HTR-8/SVneo (cell line): ENCODE results near the gene BDH2.
A peak's percentile ranks its signal among the peaks of the same experiment; 100 is the strongest.

ENCODE experiments used
- DNase-seq: peaks from one replicate; pipeline ENCODE4 v3.0.0; 2011; ENCODE audit warnings: low spot score, mixed read lengths; ENCODE audit not compliant: insufficient read length
- FAIRE-seq: peaks from 2 replicates; lab custom pipeline; 2011; peaks lifted over from hg19 to GRCh38; lab: Jason Lieb, UNC

The BDH2 gene

DNA sequence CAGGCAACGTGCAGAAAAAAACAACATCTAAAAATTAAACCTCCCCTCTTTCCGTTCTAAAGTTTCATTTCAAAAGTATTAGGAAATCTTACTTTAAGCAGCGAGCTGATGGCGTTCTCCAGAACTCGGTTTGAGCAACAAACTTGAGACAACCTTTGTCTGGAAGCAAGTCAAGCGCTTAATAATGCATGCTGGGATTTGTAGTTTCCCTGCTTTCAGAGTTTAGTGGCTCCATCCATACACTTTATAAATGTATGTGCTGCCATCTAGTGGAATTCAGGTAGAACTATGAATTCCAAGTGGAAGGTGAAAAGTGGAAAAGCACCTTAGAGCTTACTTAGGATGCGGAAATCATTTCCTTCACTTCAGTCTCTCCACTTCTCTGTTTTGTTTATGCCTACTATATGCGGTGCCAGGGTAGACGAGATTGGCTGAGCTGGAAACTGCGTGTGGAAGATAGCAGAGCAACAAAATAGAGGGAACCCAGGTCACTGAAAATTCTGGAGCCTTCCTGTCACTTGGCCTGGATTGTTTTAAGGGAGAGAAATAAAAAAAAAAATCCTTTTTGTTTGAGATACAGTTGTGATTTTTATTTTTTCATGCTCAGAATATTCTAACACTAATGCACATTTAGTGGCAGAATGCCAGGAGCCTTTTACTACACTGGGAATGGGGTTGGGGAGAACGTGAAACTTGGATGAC lies at the start of gene BDH2:
Gene BDH2, minus strand, starts transcription at position 144 of the 702 bp plus-strand sequence. CDS start 3,580 bp downstream, outside the sequence.
- peak; percentile 71 for DNase-seq
- FAIRE-seq = no peak

DNA sequence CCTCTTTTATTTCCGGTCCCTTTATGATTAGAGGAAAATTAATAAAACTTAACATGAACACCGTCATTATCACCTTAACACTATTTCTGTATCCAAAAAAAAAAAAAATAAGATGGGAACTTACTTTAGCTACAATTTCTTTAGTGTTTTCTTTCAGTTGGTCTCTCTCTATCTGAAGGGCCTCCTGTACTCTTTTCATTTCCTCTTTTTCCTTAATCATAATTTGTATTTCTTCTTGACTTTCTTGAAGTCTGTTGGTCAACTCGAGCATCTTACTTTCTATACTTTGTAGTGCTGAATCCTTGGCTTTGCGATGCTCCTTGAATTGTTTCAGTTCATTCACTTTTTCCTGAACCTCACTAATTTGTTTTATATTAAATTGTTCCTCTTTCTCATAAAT lies 45.3 kb upstream of the BDH2 start:
- FAIRE-seq = no peak
- no peak for DNase-seq

DNA sequence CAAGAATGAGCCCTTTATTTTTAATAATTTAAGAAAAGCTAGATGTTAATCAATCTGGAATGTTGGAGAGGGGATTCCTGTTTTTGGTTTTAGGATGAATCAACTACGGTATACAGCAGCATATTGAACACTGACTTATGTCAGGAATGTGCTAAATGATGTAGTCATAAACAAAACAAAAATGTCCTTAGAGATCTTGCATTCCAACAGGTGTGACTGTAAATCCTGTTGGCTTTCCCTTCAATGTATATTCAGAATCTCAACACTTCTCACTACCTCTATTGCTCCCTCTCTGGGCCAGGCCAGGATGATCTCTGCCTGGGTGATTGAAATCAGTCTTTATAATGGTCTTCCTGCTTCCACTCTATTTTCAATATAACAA lies 37.8 kb upstream of the BDH2 start:
- FAIRE-seq = no peak
- DNase-seq = no peak

DNA sequence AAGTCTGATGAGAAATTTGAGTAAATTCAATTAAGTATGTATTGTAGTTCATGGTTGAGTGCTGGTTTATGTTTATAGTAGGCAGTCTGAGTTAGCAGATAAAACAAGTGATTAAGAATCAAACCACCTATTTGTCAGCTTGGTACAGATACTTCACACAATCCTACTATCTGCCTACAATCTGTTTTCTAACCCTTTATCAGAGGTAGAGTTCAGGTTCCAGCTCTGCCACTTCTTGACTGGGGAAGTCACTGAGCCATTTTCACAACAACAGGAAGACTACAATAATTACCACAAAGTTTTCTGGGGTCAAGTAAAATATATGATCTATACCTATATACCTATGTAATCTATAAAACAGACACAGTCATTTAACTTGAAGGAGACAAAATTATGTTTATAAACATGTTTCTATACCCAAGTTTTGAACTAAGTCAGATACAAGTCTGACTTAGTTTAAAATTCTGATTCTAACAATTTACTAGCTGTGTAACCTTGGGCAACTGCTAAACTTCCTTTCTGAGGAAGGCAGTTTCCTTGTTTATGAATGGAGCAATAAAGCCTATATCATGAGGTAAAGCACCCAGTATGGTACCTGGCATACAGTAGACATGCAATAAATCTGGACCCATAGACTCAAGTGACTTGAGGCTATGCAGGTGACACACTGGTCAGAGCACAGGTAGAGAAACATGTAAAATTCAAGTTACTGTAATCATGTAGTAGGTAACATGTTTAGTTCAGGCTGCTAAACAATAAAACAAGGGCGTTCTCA lies 37.2 kb upstream of the BDH2 start:
- no peak for FAIRE-seq
- DNase-seq = no peak

DNA sequence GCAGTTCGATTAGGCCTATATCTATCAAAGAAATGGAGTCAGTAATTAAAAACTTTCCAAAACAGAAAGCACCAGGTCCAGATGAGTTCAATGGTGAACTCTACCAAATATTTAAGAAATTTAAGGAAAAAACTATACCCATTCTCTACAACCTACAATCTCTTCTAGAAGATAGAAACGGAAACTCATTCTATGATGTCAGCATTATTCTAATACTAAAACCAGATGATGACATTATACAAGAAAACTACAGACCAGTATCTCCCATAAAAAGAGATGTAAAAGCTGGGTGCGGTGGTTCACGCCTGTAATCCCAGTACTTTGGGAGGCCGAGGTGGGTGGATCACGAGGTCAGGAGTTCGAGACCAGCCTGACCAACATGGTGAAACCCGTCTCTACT lies 29.5 kb upstream of the BDH2 start:
- FAIRE-seq = no peak
- no peak for DNase-seq

DNA sequence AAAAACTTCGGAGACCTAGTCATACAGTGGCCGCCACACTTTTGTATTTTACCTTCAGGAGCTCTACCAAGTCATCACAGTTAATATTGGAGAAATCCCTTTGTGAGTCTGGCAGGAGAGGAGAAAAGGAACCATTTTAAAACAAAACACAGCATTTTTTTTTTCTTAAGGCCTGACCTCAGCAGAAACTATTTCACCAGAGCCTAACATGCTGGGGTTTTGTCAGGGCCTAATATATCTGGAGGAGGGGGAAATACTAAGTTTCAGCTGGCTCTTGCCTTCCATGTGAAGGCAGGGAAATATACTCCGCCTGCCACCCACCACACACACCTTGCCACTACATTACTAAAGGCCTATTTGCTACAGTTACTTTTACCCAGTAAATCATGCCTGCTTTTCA lies 26.5 kb upstream of the BDH2 start:
- no peak for DNase-seq
- no peak for FAIRE-seq

DNA sequence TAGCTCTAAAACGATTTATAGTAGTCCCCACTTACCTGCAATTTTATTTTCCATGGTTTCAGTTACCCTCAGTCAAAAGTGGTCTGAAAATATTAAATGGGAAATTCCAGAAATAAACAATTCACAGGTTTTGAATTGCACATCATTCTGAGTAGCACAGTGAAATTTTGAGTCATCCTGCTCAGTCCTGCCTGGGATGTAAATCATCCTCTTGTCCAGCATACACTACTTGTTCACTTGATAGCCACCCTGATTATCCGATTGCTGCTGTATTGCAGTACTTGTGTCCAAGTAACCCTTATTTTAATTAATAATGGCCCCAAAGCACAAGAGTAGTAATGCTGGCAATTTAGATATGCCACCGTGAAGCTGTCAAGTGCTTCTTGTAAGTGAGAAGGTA lies 23.5 kb upstream of the BDH2 start:
- FAIRE-seq (no peak), DNase-seq (no peak)

DNA sequence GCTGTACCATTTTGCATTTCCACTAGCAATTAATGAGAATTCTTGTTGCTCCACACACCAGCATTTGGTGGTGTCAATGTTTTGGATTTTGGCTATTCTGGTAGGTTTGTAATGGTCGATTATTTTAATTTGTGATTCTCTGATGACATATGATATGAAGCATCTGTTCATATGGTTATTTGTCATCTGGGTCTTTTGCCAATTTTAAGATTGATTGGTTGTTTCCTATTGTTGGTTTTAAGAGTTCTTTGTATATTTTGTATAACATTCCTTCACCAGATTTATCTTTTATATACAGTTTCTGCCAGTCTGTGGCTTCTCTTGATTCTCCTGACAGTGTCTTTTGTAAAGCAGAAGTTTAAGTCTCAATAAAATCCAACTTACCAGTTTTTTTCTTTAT lies 18.5 kb upstream of the BDH2 start:
- FAIRE-seq (no peak), DNase-seq (no peak)

DNA sequence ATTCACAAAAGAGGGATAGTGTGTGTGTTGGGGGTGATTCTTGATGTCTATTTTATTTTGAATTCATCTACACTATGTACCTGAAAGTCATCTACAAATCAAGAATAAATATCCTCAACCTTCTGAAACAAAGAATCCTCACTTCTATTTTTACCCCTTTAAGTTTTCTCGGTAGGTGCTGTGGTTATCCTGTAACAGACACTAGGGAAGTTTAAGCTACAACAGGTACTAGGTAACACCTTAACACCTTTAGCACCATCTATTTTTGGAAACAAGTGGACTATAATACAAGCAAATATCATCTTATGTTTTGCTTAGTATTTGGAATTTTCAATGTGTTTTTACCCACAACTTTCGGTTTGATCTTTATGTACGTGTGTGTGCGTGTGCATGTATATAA lies 12.0 kb upstream of the BDH2 start:
- DNase-seq (no peak), FAIRE-seq (no peak)

DNA sequence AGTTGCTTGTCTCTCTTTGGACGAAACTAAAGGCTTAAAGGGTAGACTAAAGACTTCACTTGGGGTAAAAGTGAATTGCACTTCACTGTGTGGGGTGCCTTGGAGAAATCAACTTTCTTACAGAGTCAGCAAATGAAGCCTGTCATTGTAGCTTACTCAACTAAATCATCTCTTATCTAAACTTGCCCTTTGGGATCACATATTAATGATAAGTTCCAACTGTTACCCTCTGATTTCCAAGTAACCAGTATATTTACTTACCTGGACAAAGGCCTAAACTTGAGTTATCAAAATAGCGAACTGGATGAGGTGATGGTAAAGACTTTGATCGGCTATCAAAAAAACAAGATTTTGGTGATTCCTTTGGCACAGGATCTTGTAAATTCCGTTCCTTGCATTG lies 8.9 kb upstream of the BDH2 start:
- DNase-seq (no peak), FAIRE-seq (no peak)

DNA sequence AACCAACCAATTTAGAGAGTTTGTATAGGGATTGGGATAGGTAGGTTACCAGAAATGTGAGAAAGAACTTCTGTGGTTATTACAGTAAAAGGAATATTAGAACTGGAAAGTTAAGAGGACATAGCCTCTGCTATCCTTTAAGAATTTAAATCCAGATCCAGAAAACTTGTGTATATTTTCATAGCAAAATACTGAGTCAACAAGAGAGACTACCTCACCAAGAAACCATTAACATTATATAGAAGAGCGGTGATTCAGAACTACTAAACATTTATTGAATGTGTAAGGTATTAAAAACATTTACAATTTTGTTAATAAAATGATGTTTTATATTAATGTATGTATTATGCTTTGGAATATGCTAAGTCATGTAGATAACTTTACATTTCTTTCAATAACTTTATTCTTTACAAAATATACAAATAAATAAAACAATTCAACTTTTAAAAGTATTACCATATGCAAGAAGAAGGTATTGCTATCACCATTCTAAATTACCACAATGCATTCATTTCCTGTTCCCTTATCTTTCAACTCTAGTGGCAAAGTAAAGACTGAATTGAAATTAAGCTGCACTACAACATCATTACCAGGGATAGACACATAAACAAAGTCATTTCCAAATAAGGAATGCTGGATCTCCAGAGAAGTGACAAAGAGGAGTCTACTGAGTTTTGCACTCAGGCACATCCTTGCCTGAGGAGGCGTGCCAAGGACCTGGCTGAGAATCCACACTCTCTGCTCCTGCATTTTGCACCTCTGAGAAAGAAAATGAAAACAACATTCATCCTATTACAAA lies 6.1 kb upstream of the BDH2 start:
- FAIRE-seq (no peak), DNase-seq (no peak)

DNA sequence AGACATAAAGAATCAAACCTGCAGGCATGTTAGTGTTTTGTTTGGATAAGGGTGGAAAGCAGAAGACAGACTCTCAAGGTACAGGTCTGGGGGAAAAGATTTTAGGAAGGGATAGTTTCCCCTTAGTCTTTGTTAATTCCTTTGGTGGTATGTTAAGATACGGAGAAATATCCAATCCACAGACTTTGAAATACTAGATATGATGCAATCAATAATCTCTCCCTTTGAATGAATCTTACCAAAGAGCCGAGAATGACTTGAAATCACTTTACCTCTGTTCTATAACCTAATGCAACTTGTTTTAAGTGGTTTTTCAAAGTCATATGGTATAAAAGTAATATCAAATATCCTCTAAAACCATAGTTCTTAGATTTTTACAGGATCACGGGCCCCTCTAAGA lies 5.3 kb upstream of the BDH2 start:
- no peak for DNase-seq
- no peak for FAIRE-seq

DNA sequence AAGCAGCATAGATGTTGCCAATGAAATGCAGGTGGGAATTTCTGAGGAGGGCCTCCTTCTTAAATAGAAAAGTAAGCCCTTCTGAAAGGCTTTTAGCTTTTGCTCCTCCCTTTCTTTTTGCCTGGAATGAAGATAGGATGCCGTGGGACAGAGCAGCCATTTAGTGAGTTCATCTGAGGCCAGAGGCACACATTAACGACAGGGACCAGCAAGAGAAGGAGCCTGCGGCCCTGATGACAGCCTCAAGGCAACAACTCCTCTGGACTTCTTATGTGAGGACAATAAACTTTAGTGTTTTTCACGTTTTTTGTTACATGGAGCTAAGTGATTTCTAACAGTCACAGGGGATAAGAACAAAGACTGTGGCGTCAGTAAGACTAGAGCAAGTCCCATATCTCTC lies 1.1 kb upstream of the BDH2 start:
- FAIRE-seq = no peak
- no peak for DNase-seq

DNA sequence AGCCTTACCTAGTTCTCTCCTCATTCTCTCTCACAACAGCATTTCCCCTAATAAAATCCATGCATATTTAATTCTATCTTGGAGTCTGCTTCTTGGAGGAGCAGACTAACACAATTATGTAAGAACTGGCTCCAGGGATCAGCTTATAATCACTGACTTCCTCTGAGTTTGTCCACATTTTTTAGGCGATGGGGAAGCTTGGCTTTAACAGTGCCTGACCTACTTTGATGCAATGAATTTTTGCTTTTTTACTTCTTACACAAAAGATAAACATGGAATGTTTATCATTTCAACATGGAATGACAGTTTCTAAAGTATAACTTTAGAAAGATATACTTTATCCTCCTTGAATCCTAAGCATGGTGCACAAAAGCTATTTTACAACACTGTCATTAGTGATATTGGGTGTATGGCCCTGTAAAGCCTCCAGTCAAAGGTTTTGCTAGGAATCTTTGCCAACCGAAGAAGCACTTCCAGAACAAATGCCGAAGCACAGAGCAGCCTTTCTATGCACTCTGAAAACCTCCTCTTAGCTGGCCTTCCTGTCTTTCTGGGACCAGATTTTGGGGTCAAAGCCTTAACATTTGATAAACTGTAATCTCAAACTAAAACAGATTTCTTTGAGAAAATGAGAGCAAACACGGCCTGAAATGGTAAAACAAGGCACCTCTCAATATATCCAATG lies 736 bp downstream of the BDH2 start:
- FAIRE-seq (no peak), DNase-seq (no peak)

DNA sequence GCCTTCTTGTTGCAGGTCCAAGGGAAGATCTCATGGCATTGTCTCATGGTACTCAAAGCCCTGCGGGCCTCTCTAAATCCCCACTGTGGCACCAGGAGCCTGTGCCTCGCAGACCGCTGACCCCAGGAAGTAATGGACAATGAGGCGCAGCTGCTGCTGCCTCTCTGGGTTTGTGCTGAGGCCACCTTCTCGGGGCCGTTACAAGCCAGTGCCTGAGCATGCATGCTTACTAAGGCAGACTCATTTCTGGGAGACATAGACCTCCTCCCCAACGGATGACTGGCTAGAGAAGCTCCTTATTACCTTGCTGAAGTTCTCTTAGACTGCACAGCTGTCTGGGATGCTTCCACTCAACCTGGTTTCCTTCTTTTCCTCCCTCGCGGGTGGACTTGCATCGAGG lies 1.3 kb downstream of the BDH2 start:
- DNase-seq = no peak
- no peak for FAIRE-seq

DNA sequence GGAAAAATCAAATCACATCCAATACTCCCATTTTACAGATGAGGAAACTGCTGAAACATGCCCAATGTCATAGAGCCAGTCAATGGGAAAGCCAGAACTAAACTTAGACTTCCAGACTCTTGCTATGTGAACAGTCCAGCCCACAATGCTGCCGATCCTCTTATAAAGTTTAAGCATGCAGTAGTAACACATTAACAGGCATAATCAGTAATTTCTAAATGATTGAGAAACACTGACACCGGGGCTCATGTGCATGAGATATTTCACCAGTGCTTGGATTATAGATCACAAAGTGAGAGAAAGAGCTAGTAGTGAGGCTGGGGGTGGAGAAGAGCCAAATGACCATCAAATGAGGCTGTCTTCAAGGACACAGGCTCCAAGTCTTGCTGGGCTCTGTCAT lies 2.5 kb downstream of the BDH2 start:
- no peak for FAIRE-seq
- DNase-seq = no peak

DNA sequence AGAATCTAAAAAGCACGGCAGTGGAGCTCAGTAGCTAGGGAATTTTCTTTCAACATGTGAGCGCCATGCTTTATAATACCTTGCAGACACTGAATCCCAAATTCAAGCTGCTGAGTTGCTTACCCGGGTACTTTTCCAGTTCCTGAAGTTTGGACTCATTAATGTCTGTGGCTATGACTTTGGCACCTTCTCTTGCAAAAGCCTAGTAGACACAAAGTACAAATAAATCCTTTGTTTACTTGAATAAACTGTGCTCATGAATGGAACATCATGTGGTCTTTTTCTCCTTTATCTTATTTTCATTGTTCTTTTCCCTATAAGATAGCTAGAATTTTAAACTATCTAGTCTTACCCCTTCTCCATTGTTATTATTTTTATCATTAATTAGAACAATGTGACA lies 4.6 kb downstream of the BDH2 start:
- no peak for DNase-seq
- no peak for FAIRE-seq

DNA sequence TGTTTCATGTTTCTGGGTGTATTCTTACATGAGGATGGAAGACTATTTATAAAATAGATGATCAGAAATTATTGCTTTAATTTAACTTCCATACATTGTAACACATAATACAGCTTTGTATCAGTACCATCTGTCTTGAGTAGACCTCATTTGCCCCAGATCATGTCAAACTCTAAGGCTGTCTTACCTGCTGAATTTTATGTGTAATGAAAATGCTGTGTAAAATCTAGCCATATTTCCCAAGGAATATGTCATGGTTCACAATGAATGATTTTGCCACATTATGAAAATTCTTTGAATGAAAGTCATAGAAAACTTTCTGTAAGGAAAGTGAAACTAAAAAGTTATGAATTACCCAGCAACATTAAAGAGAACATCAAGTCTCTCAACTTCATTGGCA lies 7.4 kb downstream of the BDH2 start:
- DNase-seq (no peak), FAIRE-seq (no peak)

DNA sequence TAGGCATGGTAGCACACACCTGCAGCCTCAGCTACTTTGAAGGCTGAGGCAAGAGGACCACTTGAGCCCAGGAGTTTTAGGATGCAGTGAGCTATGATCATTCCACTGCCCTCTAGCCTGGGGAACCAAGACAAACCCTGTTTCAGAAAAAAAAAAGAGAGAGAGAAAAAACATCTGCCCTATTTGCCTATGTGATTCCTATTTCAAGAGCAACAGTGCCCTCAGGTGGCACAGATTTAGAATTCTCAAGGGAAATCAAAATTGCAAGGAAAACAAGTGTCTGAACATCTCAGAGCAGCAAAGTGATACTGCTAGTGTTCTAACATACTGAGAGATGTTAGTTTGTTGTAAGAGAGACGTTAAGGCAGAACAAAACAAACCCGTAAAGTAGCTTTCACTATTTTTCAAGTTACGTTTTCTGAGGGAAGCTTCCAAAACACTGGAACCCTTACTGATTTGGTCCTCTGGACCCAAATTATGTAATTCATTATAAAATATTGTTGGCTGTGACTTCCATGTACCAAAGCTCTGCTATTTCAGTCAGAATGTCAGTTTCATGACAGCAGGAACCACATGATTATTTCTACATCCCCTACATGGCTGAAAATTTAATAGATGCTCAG lies 7.9 kb downstream of the BDH2 start:
- DNase-seq (peak; percentile 14), FAIRE-seq (no peak)

DNA sequence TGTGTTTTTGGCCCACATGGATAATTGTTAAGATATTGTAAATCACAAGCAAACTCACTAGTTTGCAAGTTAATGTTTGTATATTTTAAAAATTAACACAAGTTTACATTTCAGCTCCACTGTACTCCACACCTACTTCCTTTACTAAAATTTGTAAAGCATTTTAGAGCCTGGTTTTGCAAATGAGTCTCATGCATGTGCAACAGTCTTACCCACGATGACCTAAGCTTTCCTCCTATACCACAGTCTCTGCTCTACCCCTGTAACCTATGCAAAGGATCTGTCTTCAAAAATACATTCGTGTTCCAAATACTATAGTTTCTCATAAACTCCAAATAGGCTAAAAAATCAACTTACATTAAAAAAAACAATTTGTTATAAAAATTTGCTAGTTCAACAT lies 10.2 kb downstream of the BDH2 start:
- DNase-seq (no peak), FAIRE-seq (no peak)
